ENCODE data around the gene PTPRZ1. TPM values are rescaled to one million over a fixed set of nuclear protein-coding genes. Genes with fewer than 3 reads are reported as not detected.

The PTPRZ1 gene
- total RNA-seq, 1 donor from 2014 or later = not detected

GRCh38 chr7:122033641-122034040 lies 160.7 kb downstream of the PTPRZ1 start:
- H3K4me3 ChIP-seq (ENCODE audit: low read depth, low read length) = no peak overlapping the region
- TF ChIP-seq, protein P1, sequence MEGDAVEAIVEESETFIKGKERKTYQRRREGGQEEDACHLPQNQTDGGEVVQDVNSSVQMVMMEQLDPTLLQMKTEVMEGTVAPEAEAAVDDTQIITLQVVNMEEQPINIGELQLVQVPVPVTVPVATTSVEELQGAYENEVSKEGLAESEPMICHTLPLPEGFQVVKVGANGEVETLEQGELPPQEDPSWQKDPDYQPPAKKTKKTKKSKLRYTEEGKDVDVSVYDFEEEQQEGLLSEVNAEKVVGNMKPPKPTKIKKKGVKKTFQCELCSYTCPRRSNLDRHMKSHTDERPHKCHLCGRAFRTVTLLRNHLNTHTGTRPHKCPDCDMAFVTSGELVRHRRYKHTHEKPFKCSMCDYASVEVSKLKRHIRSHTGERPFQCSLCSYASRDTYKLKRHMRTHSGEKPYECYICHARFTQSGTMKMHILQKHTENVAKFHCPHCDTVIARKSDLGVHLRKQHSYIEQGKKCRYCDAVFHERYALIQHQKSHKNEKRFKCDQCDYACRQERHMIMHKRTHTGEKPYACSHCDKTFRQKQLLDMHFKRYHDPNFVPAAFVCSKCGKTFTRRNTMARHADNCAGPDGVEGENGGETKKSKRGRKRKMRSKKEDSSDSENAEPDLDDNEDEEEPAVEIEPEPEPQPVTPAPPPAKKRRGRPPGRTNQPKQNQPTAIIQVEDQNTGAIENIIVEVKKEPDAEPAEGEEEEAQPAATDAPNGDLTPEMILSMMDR (conservative IDR thresholded peaks at IDR 0.05; ENCODE audit: low read depth, low read length) = no peak
- no peak for DNase-seq (ENCODE audit: low read depth)

DNA sequence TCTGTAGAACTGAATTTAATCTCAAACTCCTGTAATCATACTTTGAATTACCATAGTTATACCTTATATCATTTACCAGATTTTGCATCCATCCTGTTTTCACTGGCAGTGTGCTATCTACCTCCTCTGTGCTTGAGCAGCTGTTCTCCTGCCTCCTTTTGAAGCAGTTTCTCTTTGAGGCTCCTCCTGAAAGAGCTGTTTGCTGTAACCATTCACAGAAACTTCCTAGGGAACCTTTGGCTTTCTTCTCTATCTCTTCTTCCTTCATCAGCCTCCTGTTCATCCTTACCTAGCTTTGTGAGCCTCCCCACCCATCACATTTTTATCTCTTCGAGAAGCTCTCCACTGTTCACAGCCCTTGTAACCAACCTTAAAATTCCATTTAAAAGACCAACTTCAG lies 162.9 kb downstream of the PTPRZ1 start:
- no peak overlapping the region for H3K4me3 ChIP-seq (ENCODE audit: low read depth, low read length)
- DNase-seq (ENCODE audit: low read depth) = no peak
- TF ChIP-seq, protein P1 (conservative IDR thresholded peaks at IDR 0.05; ENCODE audit: low read depth, low read length) = no peak

- DNase-seq (ENCODE audit: low read depth) = no peak
- no peak overlapping the region for H3K4me3 ChIP-seq (ENCODE audit: low read depth, low read length)
- TF ChIP-seq, protein P1 (conservative IDR thresholded peaks at IDR 0.05; ENCODE audit: low read depth, low read length) = no peak
Measured at GRCh38 chr7:122038134-122038533, 165.2 kb downstream of the PTPRZ1 start.

DNA sequence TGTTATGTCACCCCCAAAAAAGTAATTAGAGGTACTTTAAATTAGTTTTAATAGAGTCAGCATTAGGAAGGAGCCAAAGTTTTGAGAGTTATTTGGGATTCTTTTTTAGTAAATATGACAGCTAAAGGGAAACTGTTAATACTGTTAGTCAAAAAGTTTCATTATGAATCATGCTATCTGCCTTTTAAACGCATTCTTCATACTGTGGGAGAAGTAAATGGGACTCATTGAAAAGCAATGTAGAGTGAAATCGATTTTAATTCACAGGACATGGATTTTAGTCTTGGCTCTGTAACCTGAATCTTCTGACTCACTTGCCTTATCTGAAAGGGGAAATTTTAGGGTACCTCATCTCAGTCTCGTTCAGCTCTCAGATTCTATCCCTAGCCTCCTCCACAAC lies 165.9 kb downstream of the PTPRZ1 start:
- no peak overlapping the region for H3K4me3 ChIP-seq (ENCODE audit: low read depth, low read length)
- TF ChIP-seq, protein P1 (conservative IDR thresholded peaks at IDR 0.05; ENCODE audit: low read depth, low read length) = no peak
- DNase-seq (ENCODE audit: low read depth) = no peak

- no peak for DNase-seq (ENCODE audit: low read depth)
- TF ChIP-seq, protein P1 (conservative IDR thresholded peaks at IDR 0.05; ENCODE audit: low read depth, low read length) = no peak
- no peak overlapping the region for H3K4me3 ChIP-seq (ENCODE audit: low read depth, low read length)
Measured at GRCh38 chr7:122040147-122040546, 167.2 kb downstream of the PTPRZ1 start.

DNA sequence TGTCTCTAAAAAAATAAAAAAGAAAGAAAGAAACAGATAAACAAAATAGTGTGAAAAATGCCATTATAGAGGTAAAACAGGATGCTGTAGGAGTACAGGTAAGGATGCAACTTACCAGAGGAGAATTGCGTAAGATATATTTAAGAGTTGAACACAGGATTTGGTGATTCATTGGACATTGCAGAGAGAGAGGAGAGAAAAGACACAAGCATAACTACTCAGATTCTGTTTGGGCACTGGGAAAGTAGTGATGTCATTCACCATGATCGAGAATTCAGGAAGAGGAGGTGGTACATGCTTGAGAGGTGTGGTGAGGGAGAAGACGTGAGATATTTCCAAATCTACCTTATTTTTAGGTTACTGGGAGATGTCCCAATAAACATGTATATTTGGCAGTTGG lies 173.4 kb downstream of the PTPRZ1 start:
- no peak for DNase-seq (ENCODE audit: low read depth)
- TF ChIP-seq, protein P1 (conservative IDR thresholded peaks at IDR 0.05; ENCODE audit: low read depth, low read length) = no peak
- no peak overlapping the region for H3K4me3 ChIP-seq (ENCODE audit: low read depth, low read length)

GRCh38 chr7:122054393-122054792 lies 181.4 kb downstream of the PTPRZ1 start:
- DNase-seq (ENCODE audit: low read depth) = no peak
- no peak overlapping the region for H3K4me3 ChIP-seq (ENCODE audit: low read depth, low read length)
- TF ChIP-seq, protein P1 (conservative IDR thresholded peaks at IDR 0.05; ENCODE audit: low read depth, low read length) = no peak

Data from epithelial cell of proximal tubule (primary cell).